Loucy (cell line): ENCODE measurements around the gene ZNF606.

Experiments used
- H2AFZ ChIP-seq: fragments of 200-600 bp; sonication (generic); 2 replicates; pipeline ENCODE4 v1.6.0; 2016; ENCODE audit warnings: antibody characterized with exemption, mild to moderate bottlenecking, low read length, moderate library complexity
- H3F3A ChIP-seq: fragments of 200-600 bp; 2 replicates; pipeline ENCODE4 v1.6.0; 2016; ENCODE audit warnings: antibody characterized with exemption, low read depth, mild to moderate bottlenecking
- H3K27me3 ChIP-seq: fragments of 200-600 bp; sonication (generic); 2 replicates; pipeline ENCODE4 v1.6.1; 2014; ENCODE audit warnings: low read length, mild to moderate bottlenecking; ENCODE audit not compliant: insufficient read depth, poor library complexity, severe bottlenecking
- H3K36me3 ChIP-seq: fragments of 200-600 bp; sonication (generic); 2 replicates; pipeline ENCODE4 v1.6.1; 2016; ENCODE audit warnings: low read length; ENCODE audit not compliant: insufficient read depth
- H3K4me1 ChIP-seq: fragments of 200-600 bp; sonication (generic); 2 replicates; pipeline ENCODE4 v1.5.1; 2014; ENCODE audit warnings: low read length, mild to moderate bottlenecking; ENCODE audit not compliant: insufficient read depth, poor library complexity, severe bottlenecking
- H3K4me2 ChIP-seq: fragments of 200-600 bp; sonication (generic); 2 replicates; pipeline ENCODE4 v1.6.0; 2014; ENCODE audit warnings: antibody characterized with exemption, low read length, low read depth, mild to moderate bottlenecking; ENCODE audit not compliant: poor library complexity, severe bottlenecking
- H3K4me3 ChIP-seq: fragments of 200-600 bp; sonication (generic); 2 replicates; pipeline ENCODE4 v1.5.1; 2014; ENCODE audit warnings: low read length, mild to moderate bottlenecking, mixed read lengths; ENCODE audit not compliant: poor library complexity, severe bottlenecking
- H3K79me2 ChIP-seq: fragments of 200-600 bp; sonication (generic); 2 replicates; pipeline ENCODE4 v1.6.1; 2014; ENCODE audit warnings: low read length; ENCODE audit not compliant: insufficient read depth
- H3K9ac ChIP-seq: fragments of 200-600 bp; sonication (generic); 2 replicates; pipeline ENCODE4 v1.6.0; 2014; ENCODE audit warnings: mild to moderate bottlenecking, low read depth, low read length, moderate library complexity; ENCODE audit not compliant: poor library complexity, severe bottlenecking
- H3K9me2 ChIP-seq: fragments of 200-600 bp; sonication (generic); replicated peaks from 2 replicates; pipeline ENCODE4 v1.6.1; 2016; ENCODE audit warnings: low read depth, low read length, mixed read lengths
- H3K9me3 ChIP-seq: fragments of 200-600 bp; sonication (generic); 2 replicates; pipeline ENCODE4 v1.6.1; 2014; ENCODE audit warnings: mild to moderate bottlenecking, antibody characterized with exemption, low read length, low read depth; ENCODE audit not compliant: insufficient read depth
- H4K20me1 ChIP-seq: fragments of 200-600 bp; sonication (generic); 2 replicates; pipeline ENCODE4 v1.6.0; 2014; ENCODE audit warnings: antibody characterized with exemption, low read length, mild to moderate bottlenecking; ENCODE audit not compliant: insufficient read depth, poor library complexity, severe bottlenecking
- EZH2phosphoT487 ChIP-seq: fragments of 200-600 bp; IDR thresholded peaks from 2 replicates; pipeline ENCODE4 v1.6.1; 2018; ENCODE audit warnings: antibody characterized with exemption, mild to moderate bottlenecking, moderate library complexity, borderline replicate concordance
- TF ChIP-seq, protein P1 (sequence below): fragments of 200-600 bp; sonication (generic); conservative IDR thresholded peaks from 2 replicates; pipeline ENCODE4 v1.5.1; 2014; ENCODE audit warnings: mild to moderate bottlenecking, antibody characterized with exemption, low read length

ZNF606 gene

DNA sequence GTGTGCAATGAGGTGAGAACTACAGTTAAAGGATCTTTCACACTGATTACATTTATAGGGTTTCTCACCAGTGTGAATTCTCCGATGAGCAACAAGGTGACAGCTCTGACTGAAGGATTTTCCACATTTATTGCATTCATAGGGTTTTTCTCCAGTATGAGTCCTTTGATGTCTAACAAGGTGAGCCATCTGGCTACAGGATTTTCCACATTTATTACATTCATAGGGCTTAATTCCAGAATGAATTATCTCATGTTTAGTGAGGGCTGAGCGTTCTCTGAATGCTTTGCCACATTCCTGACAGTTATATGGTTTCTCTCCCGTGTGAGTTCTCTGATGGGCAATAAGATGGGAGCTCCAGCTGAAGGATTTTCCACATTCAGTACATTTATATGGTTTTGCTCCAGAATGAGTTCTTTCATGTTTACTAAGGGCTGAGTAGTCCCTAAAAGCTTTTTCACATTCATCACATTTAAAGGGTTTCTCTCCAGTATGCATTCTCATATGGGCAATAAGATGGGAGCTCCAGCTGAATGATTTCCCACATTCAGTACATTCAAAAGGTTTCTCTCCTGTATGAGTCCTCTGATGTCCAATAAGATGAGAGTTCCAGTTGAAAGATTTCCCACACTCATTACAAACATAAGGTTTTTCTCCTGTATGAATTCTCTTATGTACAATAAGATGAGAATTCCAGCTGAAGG lies 23.9 kb downstream of the ZNF606 start:
- Histone ChIP-seq H3K9ac (no peak overlapping the region), H3K27me3 (no peaks in the 10 kb centered on the region), H3K4me1 (no peaks in the 10 kb centered on the region), H4K20me1 (no peaks in the 10 kb centered on the region), H3K36me3 (peaks cover 56% of the 10 kb centered on the region), H3K9me2 (no peaks in the 10 kb centered on the region), H3K4me2 (no peak overlapping the region), H3K79me2 (no peaks in the 10 kb centered on the region), H3F3A (no peaks in the 10 kb centered on the region), H2AFZ (no peak overlapping the region), H3K9me3 (peaks cover 77% of the 10 kb centered on the region), H3K4me3 (no peak overlapping the region)
- TF ChIP-seq EZH2phosphoT487: no peak
- TF ChIP-seq, protein P1, sequence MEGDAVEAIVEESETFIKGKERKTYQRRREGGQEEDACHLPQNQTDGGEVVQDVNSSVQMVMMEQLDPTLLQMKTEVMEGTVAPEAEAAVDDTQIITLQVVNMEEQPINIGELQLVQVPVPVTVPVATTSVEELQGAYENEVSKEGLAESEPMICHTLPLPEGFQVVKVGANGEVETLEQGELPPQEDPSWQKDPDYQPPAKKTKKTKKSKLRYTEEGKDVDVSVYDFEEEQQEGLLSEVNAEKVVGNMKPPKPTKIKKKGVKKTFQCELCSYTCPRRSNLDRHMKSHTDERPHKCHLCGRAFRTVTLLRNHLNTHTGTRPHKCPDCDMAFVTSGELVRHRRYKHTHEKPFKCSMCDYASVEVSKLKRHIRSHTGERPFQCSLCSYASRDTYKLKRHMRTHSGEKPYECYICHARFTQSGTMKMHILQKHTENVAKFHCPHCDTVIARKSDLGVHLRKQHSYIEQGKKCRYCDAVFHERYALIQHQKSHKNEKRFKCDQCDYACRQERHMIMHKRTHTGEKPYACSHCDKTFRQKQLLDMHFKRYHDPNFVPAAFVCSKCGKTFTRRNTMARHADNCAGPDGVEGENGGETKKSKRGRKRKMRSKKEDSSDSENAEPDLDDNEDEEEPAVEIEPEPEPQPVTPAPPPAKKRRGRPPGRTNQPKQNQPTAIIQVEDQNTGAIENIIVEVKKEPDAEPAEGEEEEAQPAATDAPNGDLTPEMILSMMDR: no peak

DNA sequence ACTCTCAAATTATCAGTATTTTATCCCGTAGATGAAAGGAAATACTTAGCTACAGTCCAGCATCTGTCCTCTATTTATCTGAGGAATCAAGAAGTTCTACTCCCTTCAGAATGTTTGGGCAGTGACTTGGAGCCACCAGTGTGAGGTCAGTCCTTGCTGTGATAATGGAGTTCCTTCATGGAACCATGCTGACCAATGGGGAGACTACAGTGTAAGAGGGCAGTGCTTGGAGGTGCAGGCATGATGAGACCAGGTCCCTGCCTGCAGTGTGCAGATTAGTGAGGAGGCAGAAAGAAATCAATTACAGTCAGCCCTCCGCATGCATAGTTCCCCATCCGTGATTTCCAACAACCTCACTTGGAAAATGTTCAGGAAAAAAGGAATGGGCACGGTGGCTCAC lies 28.2 kb downstream of the ZNF606 start, which contains the start of gene C19orf18:
TSS of gene C19orf18 (minus strand) at position 101 of the 400 bp plus-strand sequence. CDS start 102 bp downstream, outside the sequence.
- no peaks in the 10 kb centered on the region for H4K20me1 ChIP-seq
- no peaks in the 10 kb centered on the region for H3F3A ChIP-seq
- H3K27me3 ChIP-seq: no peaks in the 10 kb centered on the region
- no peak within 1 kb of the TSS for H3K9ac ChIP-seq
- peaks cover 15% of the 10 kb centered on the region for H3K36me3 ChIP-seq
- TF ChIP-seq, protein P1: no peak
- no peak for TF ChIP-seq EZH2phosphoT487
- H3K4me2 ChIP-seq: no peak within 1 kb of the TSS
- H3K9me3 ChIP-seq: peaks cover 57% of the 10 kb centered on the region
- no peaks in the 10 kb centered on the region for H3K4me1 ChIP-seq
- H2AFZ ChIP-seq: no peak within 1 kb of the TSS
- H3K9me2 ChIP-seq: no peaks in the 10 kb centered on the region
- no peaks in the 10 kb centered on the region for H3K79me2 ChIP-seq
- no peak within 1 kb of the TSS for H3K4me3 ChIP-seq

DNA sequence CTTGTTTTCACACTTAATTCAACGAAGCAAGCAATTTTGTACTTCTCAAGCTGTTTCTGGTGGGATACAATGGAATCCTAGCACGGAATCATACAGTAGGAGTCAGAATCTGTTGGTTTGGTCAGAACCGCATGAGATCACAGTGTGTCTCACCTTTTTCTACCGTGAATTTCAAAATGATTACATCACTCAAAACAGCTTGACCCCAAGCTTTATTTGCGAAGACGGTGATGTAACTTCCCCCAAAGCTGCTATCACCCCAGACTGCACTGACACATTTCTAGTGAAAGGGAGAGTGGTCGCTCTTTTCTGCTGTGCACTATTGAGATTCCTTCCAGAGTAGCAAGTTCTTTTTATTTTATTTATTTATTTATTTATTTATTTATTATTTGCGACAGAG lies 37.9 kb downstream of the ZNF606 start:
- Histone ChIP-seq H3K79me2 (no peaks in the 10 kb centered on the region), H3F3A (no peaks in the 10 kb centered on the region), H3K9me2 (no peaks in the 10 kb centered on the region), H3K4me3 (no peak overlapping the region), H3K4me2 (no peak overlapping the region), H3K9ac (no peak overlapping the region), H3K36me3 (no peaks in the 10 kb centered on the region), H3K4me1 (no peaks in the 10 kb centered on the region), H3K27me3 (no peaks in the 10 kb centered on the region), H4K20me1 (no peaks in the 10 kb centered on the region), H3K9me3 (peaks cover 17% of the 10 kb centered on the region; the same call in 1 of the 2 replicates), H2AFZ (no peak overlapping the region)
- TF ChIP-seq EZH2phosphoT487: no peak
- TF ChIP-seq, protein P1: no peak
